HL-60 (cell line): ENCODE measurements around the gene MATR3.

ENCODE experiments used
- GABPA ChIP-seq: IDR thresholded peaks from 2 replicates; pipeline ENCODE4 v1.6.1; 2012; ENCODE audit warnings: low read depth
- TF ChIP-seq, protein P1 (sequence below): IDR thresholded peaks from 2 replicates; pipeline ENCODE4 v1.6.1; 2012; ENCODE audit warnings: low read depth; ENCODE audit not compliant: insufficient replicate concordance
- TF ChIP-seq, protein P2 (sequence below): IDR thresholded peaks from one replicate; pipeline ENCODE4 v1.5.1; 2011; ENCODE audit warnings: low read length, control low read depth, inconsistent platforms; ENCODE audit not compliant: insufficient read depth

DNA sequence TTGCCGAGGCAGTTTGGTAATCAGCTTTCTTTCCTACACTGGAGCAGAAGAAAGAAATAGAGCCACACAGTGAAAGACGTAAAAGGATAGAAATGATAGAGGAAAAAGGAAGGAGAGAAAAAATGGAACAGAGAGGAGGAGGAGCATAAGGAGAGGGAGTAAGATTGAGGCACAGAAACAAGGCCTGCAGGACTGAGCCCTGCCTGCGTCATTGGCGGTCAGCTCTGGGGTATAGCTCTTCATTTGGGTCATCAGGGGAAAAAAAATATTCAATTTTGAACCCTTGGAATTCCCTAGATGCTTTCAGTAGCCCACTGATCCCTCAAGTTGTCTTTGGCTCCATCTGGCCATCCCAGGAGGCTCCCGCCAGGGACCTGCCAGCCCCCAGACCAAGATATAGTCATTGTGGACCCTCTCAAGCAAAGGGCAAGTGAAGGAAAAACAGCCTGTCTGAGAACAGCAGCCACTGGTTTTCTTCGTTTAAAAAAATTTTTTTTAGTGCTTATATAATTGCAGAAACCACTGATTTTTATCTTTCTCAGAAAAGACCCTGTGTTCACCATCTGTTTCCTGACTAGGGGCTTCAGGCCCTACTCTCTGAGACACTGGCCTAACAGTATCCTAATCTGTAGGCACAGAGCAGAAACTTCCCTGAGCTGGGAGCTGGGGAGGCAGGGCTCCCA, 31.3 kb upstream of the MATR3 start:
- TF ChIP-seq, protein P1, sequence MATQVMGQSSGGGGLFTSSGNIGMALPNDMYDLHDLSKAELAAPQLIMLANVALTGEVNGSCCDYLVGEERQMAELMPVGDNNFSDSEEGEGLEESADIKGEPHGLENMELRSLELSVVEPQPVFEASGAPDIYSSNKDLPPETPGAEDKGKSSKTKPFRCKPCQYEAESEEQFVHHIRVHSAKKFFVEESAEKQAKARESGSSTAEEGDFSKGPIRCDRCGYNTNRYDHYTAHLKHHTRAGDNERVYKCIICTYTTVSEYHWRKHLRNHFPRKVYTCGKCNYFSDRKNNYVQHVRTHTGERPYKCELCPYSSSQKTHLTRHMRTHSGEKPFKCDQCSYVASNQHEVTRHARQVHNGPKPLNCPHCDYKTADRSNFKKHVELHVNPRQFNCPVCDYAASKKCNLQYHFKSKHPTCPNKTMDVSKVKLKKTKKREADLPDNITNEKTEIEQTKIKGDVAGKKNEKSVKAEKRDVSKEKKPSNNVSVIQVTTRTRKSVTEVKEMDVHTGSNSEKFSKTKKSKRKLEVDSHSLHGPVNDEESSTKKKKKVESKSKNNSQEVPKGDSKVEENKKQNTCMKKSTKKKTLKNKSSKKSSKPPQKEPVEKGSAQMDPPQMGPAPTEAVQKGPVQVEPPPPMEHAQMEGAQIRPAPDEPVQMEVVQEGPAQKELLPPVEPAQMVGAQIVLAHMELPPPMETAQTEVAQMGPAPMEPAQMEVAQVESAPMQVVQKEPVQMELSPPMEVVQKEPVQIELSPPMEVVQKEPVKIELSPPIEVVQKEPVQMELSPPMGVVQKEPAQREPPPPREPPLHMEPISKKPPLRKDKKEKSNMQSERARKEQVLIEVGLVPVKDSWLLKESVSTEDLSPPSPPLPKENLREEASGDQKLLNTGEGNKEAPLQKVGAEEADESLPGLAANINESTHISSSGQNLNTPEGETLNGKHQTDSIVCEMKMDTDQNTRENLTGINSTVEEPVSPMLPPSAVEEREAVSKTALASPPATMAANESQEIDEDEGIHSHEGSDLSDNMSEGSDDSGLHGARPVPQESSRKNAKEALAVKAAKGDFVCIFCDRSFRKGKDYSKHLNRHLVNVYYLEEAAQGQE: no peak
- TF ChIP-seq, protein P2, sequence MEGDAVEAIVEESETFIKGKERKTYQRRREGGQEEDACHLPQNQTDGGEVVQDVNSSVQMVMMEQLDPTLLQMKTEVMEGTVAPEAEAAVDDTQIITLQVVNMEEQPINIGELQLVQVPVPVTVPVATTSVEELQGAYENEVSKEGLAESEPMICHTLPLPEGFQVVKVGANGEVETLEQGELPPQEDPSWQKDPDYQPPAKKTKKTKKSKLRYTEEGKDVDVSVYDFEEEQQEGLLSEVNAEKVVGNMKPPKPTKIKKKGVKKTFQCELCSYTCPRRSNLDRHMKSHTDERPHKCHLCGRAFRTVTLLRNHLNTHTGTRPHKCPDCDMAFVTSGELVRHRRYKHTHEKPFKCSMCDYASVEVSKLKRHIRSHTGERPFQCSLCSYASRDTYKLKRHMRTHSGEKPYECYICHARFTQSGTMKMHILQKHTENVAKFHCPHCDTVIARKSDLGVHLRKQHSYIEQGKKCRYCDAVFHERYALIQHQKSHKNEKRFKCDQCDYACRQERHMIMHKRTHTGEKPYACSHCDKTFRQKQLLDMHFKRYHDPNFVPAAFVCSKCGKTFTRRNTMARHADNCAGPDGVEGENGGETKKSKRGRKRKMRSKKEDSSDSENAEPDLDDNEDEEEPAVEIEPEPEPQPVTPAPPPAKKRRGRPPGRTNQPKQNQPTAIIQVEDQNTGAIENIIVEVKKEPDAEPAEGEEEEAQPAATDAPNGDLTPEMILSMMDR: no peak
- no peak for TF ChIP-seq GABPA
